IMR-90 (cell line): ENCODE results near the gene CHAT. TPM values are rescaled to one million over a fixed set of nuclear protein-coding genes. Genes with fewer than 3 reads are reported as not detected.

Experiments
- ATAC-seq: fragments of 200-7000 bp; cut with Tn5 transposase; 2 replicates; pipeline ENCODE4 v1.9.1; 2020; ENCODE audit warnings: low read depth, mild to moderate bottlenecking, moderate library complexity
- BruUV-seq: library from RNA; stranded (reverse); fragments of 400-500 nt; replicated peaks from 2 replicates; lab custom pipeline; 2021; lab: Mats Ljungman, UMichigan
- CTCF ChIA-PET: fragments of 300-600 bp; formaldehyde crosslinking; extraction: SDS; loops from one replicate; lab custom pipeline; 2021; ENCODE audit warnings: antibody characterized with exemption; lab: Yijun Ruan, JAX
- POLR2A ChIA-PET: fragments of 300-600 bp; sonication (Branson Sonifier 250); formaldehyde crosslinking; loops from one replicate; lab custom pipeline; 2022; ENCODE audit warnings: antibody characterized with exemption; ENCODE audit not compliant: unreplicated experiment; lab: Charles Lee
- DNase-seq: peaks from one replicate; pipeline ENCODE4 v3.0.0; 2013
- H2AFZ ChIP-seq: replicated peaks from 2 replicates; pipeline ENCODE3; 2013; ENCODE audit warnings: low read length, mild to moderate bottlenecking; ENCODE audit not compliant: poor library complexity
- H2AK5ac ChIP-seq: 2 replicates; pipeline ENCODE4 v1.6.1; 2013; ENCODE audit warnings: low read depth, low read length, inconsistent platforms
- H2AK9ac ChIP-seq: replicated peaks from 2 replicates; pipeline ENCODE3; 2013; ENCODE audit warnings: mild to moderate bottlenecking, low read depth, low read length, moderate library complexity; ENCODE audit not compliant: poor library complexity
- H2BK120ac ChIP-seq: 2 replicates; pipeline ENCODE4 v1.6.1; 2013; ENCODE audit warnings: low read depth, low read length, inconsistent platforms
- H2BK15ac ChIP-seq: 3 replicates; pipeline ENCODE4 v1.6.1; 2013; ENCODE audit warnings: low read depth, low read length, inconsistent platforms
- H2BK20ac ChIP-seq: 2 replicates; pipeline ENCODE4 v1.6.1; 2013; ENCODE audit warnings: low read depth, mild to moderate bottlenecking, inconsistent platforms, low read length, moderate library complexity
- H2BK5ac ChIP-seq: 2 replicates; pipeline ENCODE4 v1.6.1; 2013; ENCODE audit warnings: mild to moderate bottlenecking, low read depth, low read length, inconsistent platforms; ENCODE audit not compliant: poor library complexity, severe bottlenecking
- H3K14ac ChIP-seq: replicated peaks from 2 replicates; pipeline ENCODE4 v1.6.1; 2013; ENCODE audit warnings: low read depth, low read length, inconsistent platforms
- H3K18ac ChIP-seq: 2 replicates; pipeline ENCODE4 v1.6.1; 2013; ENCODE audit warnings: low read depth, low read length, control low read depth
- H3K23ac ChIP-seq: 2 replicates; pipeline ENCODE4 v1.6.1; 2013; ENCODE audit warnings: low read depth, low read length, inconsistent platforms
- H3K27ac ChIP-seq: 2 replicates; pipeline ENCODE4 v1.5.1; 2013; ENCODE audit warnings: mild to moderate bottlenecking, control low read depth, low read length; ENCODE audit not compliant: insufficient read depth
- H3K27me3 ChIP-seq: 2 replicates; pipeline ENCODE4 v1.6.1; 2013; ENCODE audit warnings: low read length; ENCODE audit not compliant: control insufficient read depth, insufficient read depth
- H3K36me3 ChIP-seq: 2 replicates; pipeline ENCODE4 v1.6.1; 2013; ENCODE audit warnings: low read length, mixed read lengths; ENCODE audit not compliant: control insufficient read depth, insufficient read depth
- H3K4ac ChIP-seq: 2 replicates; pipeline ENCODE4 v1.6.1; 2013; ENCODE audit warnings: low read depth, low read length, inconsistent platforms
- H3K4me1 ChIP-seq: 2 replicates; pipeline ENCODE4 v1.6.1; 2013; ENCODE audit warnings: low read length, mixed read lengths; ENCODE audit not compliant: control insufficient read depth, insufficient read depth
- H3K4me2 ChIP-seq: 2 replicates; pipeline ENCODE4 v1.6.1; 2013; ENCODE audit warnings: low read depth, mild to moderate bottlenecking, control low read depth, low read length, moderate library complexity
- H3K4me3 ChIP-seq: 2 replicates; pipeline ENCODE4 v1.5.1; 2013; ENCODE audit warnings: low read depth, mild to moderate bottlenecking, control low read depth, low read length, moderate library complexity; ENCODE audit not compliant: insufficient read depth
- H3K56ac ChIP-seq: 2 replicates; pipeline ENCODE4 v1.6.1; 2013; ENCODE audit warnings: low read length, inconsistent platforms; ENCODE audit not compliant: insufficient read depth; ENCODE audit errors: extremely low read depth
- H3K79me1 ChIP-seq, 2 experiments: 2 replicates each; pipeline ENCODE4 v1.6.1; 2013; ENCODE audit warnings: low read length in 2 of 2, inconsistent platforms in 1 of 2, low read depth in 1 of 2
- H3K9ac ChIP-seq: 2 replicates; pipeline ENCODE4 v1.6.1; 2013; ENCODE audit warnings: low read depth, low read length, control low read depth
- H3K9me1 ChIP-seq: 2 replicates; pipeline ENCODE4 v1.6.1; 2013; ENCODE audit warnings: low read length, inconsistent platforms; ENCODE audit not compliant: insufficient read depth
- H3K9me3 ChIP-seq: 2 replicates; pipeline ENCODE4 v1.6.1; 2013; ENCODE audit warnings: low read length; ENCODE audit not compliant: control insufficient read depth, insufficient read depth
- H4K20me1 ChIP-seq: 2 replicates; pipeline ENCODE4 v1.6.1; 2013; ENCODE audit warnings: low read length, inconsistent platforms; ENCODE audit not compliant: insufficient read depth
- H4K5ac ChIP-seq: 2 replicates; pipeline ENCODE4 v1.6.1; 2013; ENCODE audit warnings: mild to moderate bottlenecking, low read depth, low read length, control low read depth
- H4K8ac ChIP-seq, 2 experiments: 2 replicates each; pipeline ENCODE4 v1.6.1; 2013; ENCODE audit warnings: low read depth in 2 of 2, low read length in 2 of 2, control low read depth in 1 of 2, inconsistent platforms in 1 of 2
- H4K91ac ChIP-seq: 2 replicates; pipeline ENCODE4 v1.6.1; 2013; ENCODE audit warnings: low read depth, low read length, inconsistent platforms; ENCODE audit not compliant: insufficient read depth
- CEBPB ChIP-seq: IDR thresholded peaks from 2 replicates; pipeline ENCODE4 v1.6.1; 2012; ENCODE audit warnings: low read depth, low read length, improper control_type of control experiment
- MAFK ChIP-seq: IDR thresholded peaks from 2 replicates; pipeline ENCODE4 v1.6.1; 2012; ENCODE audit warnings: low read depth, low read length, improper control_type of control experiment
- WGBS, 2 experiments: methylation state at CpG; one replicate each; pipeline versions ENCODE4 v1.1.5 to v1.1.7; 2013; ENCODE audit warnings: missing lambda C conversion rate in 2 of 2; ENCODE audit not compliant: insufficient read length in 1 of 2; ENCODE audit errors: extremely low coverage in 2 of 2; 5-methylcytosine and 5-hydroxymethylcytosine counted together
- dilution Hi-C: fragments of 300-500 bp; cut with HindIII; formaldehyde crosslinking; loops from one replicate; pipeline ENCODE4 v1.14.3; 2018; ENCODE audit warnings: low sequenced_read_pairs; ENCODE audit not compliant: unreplicated experiment
- in situ Hi-C: fragments of 300-500 bp; cut with MboI; formaldehyde crosslinking; loops from 3 replicates; pipeline ENCODE4 v1.14.3; 2019; ENCODE audit warnings: low sequenced_read_pairs, inconsistent platforms, mixed read lengths
- intact Hi-C: fragments of 100-400 bp; cut with micrococcal nuclease; formaldehyde crosslinking; loops from 2 replicates; pipeline ENCODE4 v1.10.0; 2022
- polyA plus RNA-seq, 3 experiments: library from polyadenylated mRNA; depleted of rRNA; stranded (reverse); fragments of >200 nt; gene quantifications; 2 replicates each; pipeline ENCODE4 v1.2.3, GENCODE V29; 2012; ENCODE audit warnings: low replicate concordance in 1 of 3
- total RNA-seq: library from RNA; depleted of rRNA; stranded (reverse); fragments of >200 nt; gene quantifications from 2 replicates; pipeline ENCODE4 v1.2.3, GENCODE V29; 2012
- TF ChIP-seq, protein P1 (sequence below): fragments of 150-350 bp; IDR thresholded peaks from 2 replicates; pipeline ENCODE4 v1.6.1; 2016; ENCODE audit warnings: low read depth, mild to moderate bottlenecking, low read length, moderate library complexity, borderline replicate concordance

Gene CHAT
- total and polyA plus RNA-seq, 2 of the 4 experiments (the other 2 are of a cell fraction): not detected

DNA sequence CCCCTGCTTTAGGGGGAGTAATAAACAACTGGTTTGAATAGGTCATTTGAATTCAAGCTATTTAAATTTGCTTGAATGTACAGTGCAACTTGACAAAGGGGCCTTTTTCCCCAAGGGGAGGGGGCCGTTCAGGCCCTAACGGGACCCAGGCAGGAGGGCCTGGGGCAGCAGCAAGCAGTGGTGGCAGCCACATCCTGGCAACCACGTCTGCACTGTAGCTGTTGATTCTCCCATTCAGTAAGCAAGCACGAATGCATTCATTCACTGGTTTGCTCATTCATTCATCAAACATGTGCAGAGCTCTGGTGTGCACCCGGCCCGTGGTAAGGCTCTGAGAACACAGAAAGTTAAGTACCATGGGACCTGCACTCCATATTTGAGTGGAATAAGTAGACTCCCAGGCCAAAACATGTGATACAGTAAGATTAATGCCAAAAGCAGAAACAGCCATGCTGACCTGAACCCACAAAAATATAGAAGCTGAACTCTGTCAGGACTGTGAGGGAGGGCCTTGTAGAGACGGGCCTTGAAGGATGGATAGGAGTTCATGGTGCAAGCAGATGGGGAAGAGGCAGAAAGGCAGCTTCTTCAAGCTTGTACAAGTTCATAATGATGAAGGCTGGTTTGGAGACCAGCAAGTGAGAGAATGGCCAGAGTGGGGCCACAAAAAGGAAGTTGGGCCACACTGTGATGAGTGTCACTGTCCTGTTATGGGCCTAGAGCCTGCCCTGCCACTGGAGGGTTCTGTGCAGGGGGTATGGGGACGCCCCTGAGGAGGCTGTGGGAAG is 36.3 kb downstream of the CHAT start:
- no peaks in the 10 kb centered on the region for H4K20me1 ChIP-seq
- H2AK5ac ChIP-seq: no peak overlapping the region
- no peak overlapping the region for H4K8ac ChIP-seq
- no peak overlapping the region for H2BK20ac ChIP-seq
- in situ Hi-C loops: no loop called here
- no peaks in the 10 kb centered on the region for H3K4me1 ChIP-seq
- no peak overlapping the region for H2BK5ac ChIP-seq
- H3K18ac ChIP-seq: no peak overlapping the region
- no peaks in the 10 kb centered on the region for H3K9me3 ChIP-seq
- H3K9me1 ChIP-seq: no peaks in the 10 kb centered on the region
- H2AK9ac ChIP-seq: no peak overlapping the region
- no peak overlapping the region for H3K14ac ChIP-seq
- no peak for DNase-seq
- no peak overlapping the region for H2BK15ac ChIP-seq
- no peaks in the 10 kb centered on the region for H3K79me1 ChIP-seq
- intact Hi-C loops: no loop called here
- BruUV-seq: no TSS peak
- H3K27ac ChIP-seq: no peak overlapping the region
- no peak overlapping the region for H3K4me2 ChIP-seq
- no peak overlapping the region for H3K56ac ChIP-seq
- H3K36me3 ChIP-seq: no peaks in the 10 kb centered on the region
- H3K27me3 ChIP-seq: peaks cover 11% of the 10 kb centered on the region
- WGBS, 2 experiments: 6% methylated on average over 5 of the region's 8 CpGs; no CpG with 5 or more reads in 1 of the 2 experiments
- no peak for ATAC-seq
- no peak overlapping the region for H2BK120ac ChIP-seq
- no peak overlapping the region for H3K4ac ChIP-seq
- no peak overlapping the region for H3K23ac ChIP-seq
- H3K9ac ChIP-seq: no peak overlapping the region
- no peak overlapping the region for H4K5ac ChIP-seq
- H4K91ac ChIP-seq: no peak overlapping the region
- ChIA-PET CTCF (no interaction called here), POLR2A (interaction anchor here (0.7 kb wide), 1 partner anchor 125 kb away, joined by 26 read pairs; no protein-coding TSS in a partner anchor)
- TF ChIP-seq MAFK (no peak), CEBPB (no peak)
- TF ChIP-seq, protein P1, sequence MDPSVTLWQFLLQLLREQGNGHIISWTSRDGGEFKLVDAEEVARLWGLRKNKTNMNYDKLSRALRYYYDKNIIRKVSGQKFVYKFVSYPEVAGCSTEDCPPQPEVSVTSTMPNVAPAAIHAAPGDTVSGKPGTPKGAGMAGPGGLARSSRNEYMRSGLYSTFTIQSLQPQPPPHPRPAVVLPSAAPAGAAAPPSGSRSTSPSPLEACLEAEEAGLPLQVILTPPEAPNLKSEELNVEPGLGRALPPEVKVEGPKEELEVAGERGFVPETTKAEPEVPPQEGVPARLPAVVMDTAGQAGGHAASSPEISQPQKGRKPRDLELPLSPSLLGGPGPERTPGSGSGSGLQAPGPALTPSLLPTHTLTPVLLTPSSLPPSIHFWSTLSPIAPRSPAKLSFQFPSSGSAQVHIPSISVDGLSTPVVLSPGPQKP: no peak
- dilution Hi-C loops: no loop called here
- H3K4me3 ChIP-seq: no peak overlapping the region
- H2AFZ ChIP-seq: no peak overlapping the region
